Panc1 (cell line): ENCODE results near the gene SF3B6.

Experiments
- SIN3A ChIP-seq: IDR thresholded peaks from 2 replicates; pipeline ENCODE4 v1.6.1; 2012; ENCODE audit warnings: low read depth, mild to moderate bottlenecking, low read length, moderate library complexity, borderline replicate concordance; ENCODE audit not compliant: insufficient read depth
- TF ChIP-seq, protein P1 (sequence below): fragments of 450-650 bp; IDR thresholded peaks from 2 replicates; pipeline ENCODE4 v1.5.1; 2017; ENCODE audit warnings: mild to moderate bottlenecking

DNA sequence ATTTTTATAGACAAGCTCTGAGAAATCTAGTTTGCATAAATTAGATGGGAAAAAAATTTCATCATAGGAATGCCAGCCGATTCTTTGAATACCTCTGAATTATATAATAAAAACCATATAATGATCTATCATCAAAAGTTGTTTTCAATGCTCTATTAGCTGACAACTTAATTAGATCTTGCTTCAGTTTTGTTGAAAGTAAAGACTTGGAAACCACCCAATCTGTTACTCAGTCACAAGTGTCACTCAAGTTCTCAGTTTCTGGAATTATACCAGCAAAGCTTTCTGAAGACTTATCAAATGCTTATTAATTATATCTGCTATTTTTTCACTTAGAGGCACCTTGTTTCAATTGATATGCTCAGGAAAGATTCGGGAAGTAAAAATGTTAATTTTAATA is 25.9 kb upstream of the SF3B6 start:
- TF ChIP-seq, protein P1, sequence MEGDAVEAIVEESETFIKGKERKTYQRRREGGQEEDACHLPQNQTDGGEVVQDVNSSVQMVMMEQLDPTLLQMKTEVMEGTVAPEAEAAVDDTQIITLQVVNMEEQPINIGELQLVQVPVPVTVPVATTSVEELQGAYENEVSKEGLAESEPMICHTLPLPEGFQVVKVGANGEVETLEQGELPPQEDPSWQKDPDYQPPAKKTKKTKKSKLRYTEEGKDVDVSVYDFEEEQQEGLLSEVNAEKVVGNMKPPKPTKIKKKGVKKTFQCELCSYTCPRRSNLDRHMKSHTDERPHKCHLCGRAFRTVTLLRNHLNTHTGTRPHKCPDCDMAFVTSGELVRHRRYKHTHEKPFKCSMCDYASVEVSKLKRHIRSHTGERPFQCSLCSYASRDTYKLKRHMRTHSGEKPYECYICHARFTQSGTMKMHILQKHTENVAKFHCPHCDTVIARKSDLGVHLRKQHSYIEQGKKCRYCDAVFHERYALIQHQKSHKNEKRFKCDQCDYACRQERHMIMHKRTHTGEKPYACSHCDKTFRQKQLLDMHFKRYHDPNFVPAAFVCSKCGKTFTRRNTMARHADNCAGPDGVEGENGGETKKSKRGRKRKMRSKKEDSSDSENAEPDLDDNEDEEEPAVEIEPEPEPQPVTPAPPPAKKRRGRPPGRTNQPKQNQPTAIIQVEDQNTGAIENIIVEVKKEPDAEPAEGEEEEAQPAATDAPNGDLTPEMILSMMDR = no peak
- no peak for TF ChIP-seq SIN3A
